Measurements from ENCODE around the gene PGLYRP3.
"Not testable (repeated sequence)": the region's sequence is repeated elsewhere in the genome, so short reads cannot be mapped to it uniquely, and the experiment has no call there.

PGLYRP3 gene

GRCh38 chr1:153337980-153338853 lies 25.5 kb upstream of the PGLYRP3 start:
- no peak for DNase-seq (ENCODE audit: low read depth, low spot score)
- H3K4me3 ChIP-seq (ENCODE audit: low read depth, low read length) = no peak overlapping the region
- in situ Hi-C loops (cut with HindIII; ENCODE audit: low sequenced_read_pairs) = no loop called here
- TF ChIP-seq CTCF (IDR thresholded peaks at IDR 0.05; ENCODE audit: low read depth, low read length) = no peak

GRCh38 chr1:153336650-153337049 lies 23.9 kb upstream of the PGLYRP3 start:
- no peak overlapping the region for H3K4me3 ChIP-seq (ENCODE audit: low read depth, low read length)
- TF ChIP-seq CTCF (IDR thresholded peaks at IDR 0.05; ENCODE audit: low read depth, low read length) = no peak
- no peak for DNase-seq (ENCODE audit: low read depth, low spot score)
- in situ Hi-C loops (cut with HindIII; ENCODE audit: low sequenced_read_pairs) = no loop called here

GRCh38 chr1:153333902-153334301 lies 21.1 kb upstream of the PGLYRP3 start:
- no peak for TF ChIP-seq CTCF (IDR thresholded peaks at IDR 0.05; ENCODE audit: low read depth, low read length)
- in situ Hi-C loops (cut with HindIII; ENCODE audit: low sequenced_read_pairs) = no loop called here
- no peak overlapping the region for H3K4me3 ChIP-seq (ENCODE audit: low read depth, low read length)
- no peak for DNase-seq (ENCODE audit: low read depth, low spot score)

GRCh38 chr1:153324912-153325311 lies 12.2 kb upstream of the PGLYRP3 start:
- H3K4me3 ChIP-seq (ENCODE audit: low read depth, low read length) = no peak overlapping the region
- in situ Hi-C loops (cut with HindIII; ENCODE audit: low sequenced_read_pairs) = no loop called here
- no peak for TF ChIP-seq CTCF (IDR thresholded peaks at IDR 0.05; ENCODE audit: low read depth, low read length)
- DNase-seq (ENCODE audit: low read depth, low spot score) = no peak

GRCh38 chr1:153322568-153322967 lies 9.8 kb upstream of the PGLYRP3 start:
- in situ Hi-C loops (cut with HindIII; ENCODE audit: low sequenced_read_pairs) = no loop called here
- TF ChIP-seq CTCF (IDR thresholded peaks at IDR 0.05; ENCODE audit: low read depth, low read length) = no peak
- no peak for DNase-seq (ENCODE audit: low read depth, low spot score)
- H3K4me3 ChIP-seq (ENCODE audit: low read depth, low read length) = no peak overlapping the region

GRCh38 chr1:153318145-153318544 lies 5.4 kb upstream of the PGLYRP3 start:
- H3K4me3 ChIP-seq (ENCODE audit: low read depth, low read length); in situ Hi-C loops (cut with HindIII; ENCODE audit: low sequenced_read_pairs); DNase-seq (ENCODE audit: low read depth, low spot score): not testable (repeated sequence)

- DNase-seq (ENCODE audit: low read depth, low spot score); in situ Hi-C loops (cut with HindIII; ENCODE audit: low sequenced_read_pairs); H3K4me3 ChIP-seq (ENCODE audit: low read depth, low read length): not testable (repeated sequence)
These were observed 3.3 kb upstream of the PGLYRP3 start for GRCh38 chr1:153316013-153316412.

- DNase-seq (ENCODE audit: low read depth, low spot score); H3K4me3 ChIP-seq (ENCODE audit: low read depth, low read length); in situ Hi-C loops (cut with HindIII; ENCODE audit: low sequenced_read_pairs): not testable (repeated sequence)
These were observed 1.6 kb upstream of the PGLYRP3 start for GRCh38 chr1:153314388-153314787.
